ENCODE results near the gene SLITRK6. TPM values are rescaled to one million over a fixed set of nuclear protein-coding genes. Genes with fewer than 3 reads are reported as not detected.
"Not testable (repeated sequence)": the region's sequence is repeated elsewhere in the genome, so short reads cannot be mapped to it uniquely, and the experiment has no call there.

SLITRK6 gene
- total RNA-seq, 1 experiment from 2014 or later = 3.4 TPM

DNA sequence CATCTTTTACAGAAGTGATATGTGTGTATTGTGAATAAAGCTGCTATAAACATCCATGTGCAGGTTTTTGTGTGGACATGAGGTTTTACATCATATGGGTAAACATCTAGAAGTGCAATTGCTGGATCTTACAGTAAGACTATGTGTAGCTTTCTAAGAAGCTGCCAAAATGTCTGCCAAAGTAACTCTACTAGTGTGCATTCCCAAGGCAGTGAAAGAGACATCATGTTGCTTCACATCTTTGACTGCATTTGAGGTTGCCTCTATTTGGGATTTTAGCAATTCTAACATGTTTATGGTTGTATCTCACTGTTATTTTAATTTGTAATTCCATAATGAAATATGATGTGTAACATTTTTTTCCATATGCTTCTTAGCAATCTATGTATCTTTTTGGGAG lies 30.3 kb downstream of the SLITRK6 start:
- no TSS peak for BruUV-seq (replicated peaks)
- TF ChIP-seq EZH2 (IDR thresholded peaks at IDR 0.05; ENCODE audit: low read depth) = no peak
- no peak for TF ChIP-seq CTCF (conservative IDR thresholded peaks at IDR 0.05)

GRCh38 chr13:85755123-85755522 lies 44.1 kb downstream of the SLITRK6 start:
- no peak overlapping the region for H3K27ac ChIP-seq
- CTCF ChIA-PET = no interaction called here
- no peak overlapping the region for H2AFZ ChIP-seq
- POLR2A ChIA-PET (ENCODE audit: unreplicated experiment) = no interaction called here
- no peak overlapping the region for H3K4me2 ChIP-seq
- BruUV-seq (replicated peaks) = no TSS peak
- H4K20me1 ChIP-seq (ENCODE audit: insufficient read depth) = no peaks in the 10 kb centered on the region
- intact Hi-C loops (cut with micrococcal nuclease; ENCODE audit: unreplicated experiment) = no loop called here
- no peaks in the 10 kb centered on the region for H3K4me1 ChIP-seq (replicated peaks; ENCODE audit: insufficient read depth)
- H3K9me3 ChIP-seq (ENCODE audit: insufficient read depth, low read depth) = no peaks in the 10 kb centered on the region; the same call in 1 of the 2 replicates
- no peaks in the 10 kb centered on the region for H3K9me2 ChIP-seq (ENCODE audit: insufficient read depth)
- H3K79me2 ChIP-seq (ENCODE audit: low read depth) = no peaks in the 10 kb centered on the region
- no peaks in the 10 kb centered on the region for H3K27me3 ChIP-seq (ENCODE audit: insufficient read depth, low read depth)
- TF ChIP-seq CTCF (conservative IDR thresholded peaks at IDR 0.05) (no peak), EZH2 (IDR thresholded peaks at IDR 0.05; ENCODE audit: low read depth) (no peak)
- no peaks in the 10 kb centered on the region for H3F3A ChIP-seq (ENCODE audit: insufficient read depth, low read depth)
- H3K36me3 ChIP-seq (ENCODE audit: low read depth) = no peaks in the 10 kb centered on the region
- H3K4me3 ChIP-seq = no peak overlapping the region
- DNase-seq = no peak

More for the DNA sequence above, 30.3 kb downstream of the SLITRK6 start:
- no peaks in the 10 kb centered on the region for H3K36me3 ChIP-seq (ENCODE audit: low read depth)
- H3K27ac ChIP-seq = no peak overlapping the region
- POLR2A ChIA-PET (ENCODE audit: unreplicated experiment) = no interaction called here
- H3F3A ChIP-seq (ENCODE audit: insufficient read depth, low read depth) = no peaks in the 10 kb centered on the region
- H3K79me2 ChIP-seq (ENCODE audit: low read depth) = no peaks in the 10 kb centered on the region
- H2AFZ ChIP-seq = no peak overlapping the region
- no peaks in the 10 kb centered on the region for H3K27me3 ChIP-seq (ENCODE audit: insufficient read depth, low read depth)
- no peaks in the 10 kb centered on the region; the same call in 1 of the 2 replicates for H3K9me2 ChIP-seq (ENCODE audit: insufficient read depth)
- no peak overlapping the region for H3K4me2 ChIP-seq
- DNase-seq = no peak
- CTCF ChIA-PET = no interaction called here
- H3K4me3 ChIP-seq = no peak overlapping the region
- intact Hi-C loops (cut with micrococcal nuclease; ENCODE audit: unreplicated experiment) = no loop called here
- no peaks in the 10 kb centered on the region for H4K20me1 ChIP-seq (ENCODE audit: insufficient read depth)
- no peaks in the 10 kb centered on the region for H3K4me1 ChIP-seq (replicated peaks; ENCODE audit: insufficient read depth)
- no peaks in the 10 kb centered on the region for H3K9me3 ChIP-seq (ENCODE audit: insufficient read depth, low read depth)

GRCh38 chr13:85743201-85743770 lies 55.9 kb downstream of the SLITRK6 start:
- H2AFZ ChIP-seq = 0 out of 2 replicates have a peak overlapping the region, but pooled peaks have one; percentile 36
- H4K20me1 ChIP-seq (ENCODE audit: insufficient read depth); CTCF ChIA-PET; H3K9me3 ChIP-seq (ENCODE audit: insufficient read depth, low read depth); POLR2A ChIA-PET (ENCODE audit: unreplicated experiment); BruUV-seq (replicated peaks); intact Hi-C loops (cut with micrococcal nuclease; ENCODE audit: unreplicated experiment); H3K4me1 ChIP-seq (replicated peaks; ENCODE audit: insufficient read depth); H3K4me3 ChIP-seq; H3K27me3 ChIP-seq (ENCODE audit: insufficient read depth, low read depth); DNase-seq; H3F3A ChIP-seq (ENCODE audit: insufficient read depth, low read depth); H3K79me2 ChIP-seq (ENCODE audit: low read depth); H3K27ac ChIP-seq; H3K4me2 ChIP-seq; H3K36me3 ChIP-seq (ENCODE audit: low read depth); H3K9me2 ChIP-seq (ENCODE audit: insufficient read depth): not testable (repeated sequence)
